GM18502 (cell line): ENCODE measurements around the gene MUS81.
"Not testable (repeated sequence)": the region's sequence is repeated elsewhere in the genome, so short reads cannot be mapped to it uniquely, and the experiment has no call there.

Experiments used
- ATAC-seq: cut with Tn5 transposase; IDR thresholded peaks from one replicate; pipeline ENCODE4 v1.9.1; 2021; ENCODE audit warnings: mild to moderate bottlenecking; ENCODE audit not compliant: unreplicated experiment, poor library complexity

The MUS81 gene

DNA sequence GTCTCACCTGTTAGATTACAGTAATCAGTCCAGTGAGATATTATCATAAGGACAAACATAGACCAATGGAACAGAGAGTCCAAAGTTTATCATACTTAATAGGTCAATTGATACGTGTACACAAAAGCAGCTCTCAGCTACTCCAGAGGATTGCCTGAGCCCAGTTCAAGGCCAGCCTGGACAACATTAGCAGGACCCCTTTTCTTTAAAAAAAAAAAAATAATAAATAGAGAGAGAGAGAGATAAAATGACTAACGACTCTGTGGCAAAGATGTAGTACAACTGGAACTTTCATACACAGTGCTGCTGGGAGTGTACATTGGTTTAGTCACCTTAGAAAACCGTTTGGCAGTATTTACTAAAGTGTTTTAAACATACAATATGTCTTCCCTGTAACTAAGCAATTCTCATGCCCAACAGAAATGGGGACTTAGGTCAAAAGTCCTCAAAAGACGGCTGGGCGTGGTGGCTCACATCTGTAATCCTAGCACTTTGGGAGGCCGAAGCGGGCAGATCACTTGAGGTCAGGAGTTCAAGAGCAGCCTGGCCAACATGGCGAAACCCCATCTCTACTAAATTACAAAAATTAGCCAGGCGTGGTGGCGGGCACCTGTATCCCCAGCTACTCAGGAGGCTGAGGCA is 15.9 kb upstream of the MUS81 start:
- ATAC-seq, result no peak

DNA sequence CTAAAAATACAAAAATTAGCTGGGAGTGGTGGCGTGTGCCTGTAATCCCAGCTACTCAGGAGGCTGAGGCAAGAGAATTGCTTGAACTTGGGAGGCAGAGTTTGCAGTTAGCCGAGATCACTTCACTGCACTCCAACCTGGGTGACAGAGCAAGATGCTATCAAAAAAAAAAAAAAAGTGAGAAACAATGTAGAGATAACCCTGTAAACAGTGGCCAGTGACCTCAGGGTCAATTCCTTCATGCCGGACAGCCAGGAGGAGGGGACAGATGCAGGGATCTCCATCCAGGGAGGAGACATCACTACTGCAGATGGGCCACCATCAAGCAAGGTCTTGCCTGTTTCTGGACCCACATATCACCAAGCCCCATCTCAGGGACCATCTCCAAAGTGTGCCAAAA is 12.5 kb upstream of the MUS81 start:
- ATAC-seq, result no peak

DNA sequence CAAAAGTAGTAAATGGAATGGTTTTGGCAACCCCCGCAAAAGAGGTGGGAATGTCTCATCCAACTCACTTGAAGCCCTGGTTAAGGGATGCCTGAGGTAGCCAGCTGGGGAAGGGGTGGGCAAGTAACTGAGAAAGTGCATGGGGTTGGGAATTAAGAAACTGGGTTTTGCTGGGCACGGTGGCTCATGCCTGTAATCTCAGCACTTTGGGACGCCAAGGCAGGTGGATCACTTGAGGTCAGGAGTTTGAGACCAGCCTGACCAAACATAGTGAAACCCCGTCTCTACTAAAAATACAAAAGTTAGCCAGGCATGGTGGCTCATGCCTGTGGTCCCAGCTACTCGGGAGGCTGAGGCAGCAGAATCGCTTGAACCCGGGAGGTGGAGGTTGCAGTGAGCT is 11.5 kb upstream of the MUS81 start:
- ATAC-seq, result not testable (repeated sequence)

DNA sequence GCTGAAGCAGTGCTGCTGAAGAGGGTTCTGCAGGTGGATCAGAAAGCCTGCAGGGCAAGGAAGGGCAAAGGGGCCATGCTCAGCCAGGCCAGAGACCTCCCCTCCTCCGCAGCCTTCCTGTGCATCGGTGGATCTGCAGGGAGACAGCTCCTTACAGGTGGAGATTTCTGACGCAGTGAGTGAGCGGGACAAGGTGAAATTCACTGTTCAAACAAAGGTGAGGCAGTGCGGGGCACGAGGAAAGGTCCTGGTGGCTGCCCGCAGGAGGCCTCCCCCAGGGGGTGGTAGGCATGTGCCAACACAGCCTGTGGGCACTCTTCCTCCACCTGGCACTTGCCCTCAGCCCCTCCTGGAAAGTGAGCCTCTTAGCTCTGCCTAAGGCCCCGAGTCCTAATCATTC is 10.9 kb upstream of the MUS81 start:
- ATAC-seq, result no peak

DNA sequence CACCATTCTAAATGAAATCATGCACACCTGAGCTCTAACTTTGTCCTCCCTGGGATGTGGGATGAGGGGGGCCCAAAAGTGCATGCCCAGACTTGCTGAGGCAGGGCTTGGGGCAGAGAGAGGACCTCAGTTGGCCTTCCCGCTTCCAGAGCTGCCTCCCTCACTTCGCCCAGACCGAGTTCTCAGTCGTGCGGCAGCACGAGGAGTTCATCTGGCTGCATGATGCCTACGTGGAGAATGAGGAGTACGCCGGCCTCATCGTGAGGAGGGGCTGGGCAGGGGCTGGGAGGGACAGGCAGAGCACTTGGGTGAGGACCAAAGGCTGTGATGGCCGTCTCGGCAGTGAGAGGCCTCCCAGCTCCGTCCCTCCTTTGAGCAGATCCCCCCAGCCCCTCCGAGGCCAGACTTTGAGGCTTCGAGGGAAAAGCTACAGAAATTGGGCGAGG is 10.4 kb upstream of the MUS81 start:
- ATAC-seq, result no peak

DNA sequence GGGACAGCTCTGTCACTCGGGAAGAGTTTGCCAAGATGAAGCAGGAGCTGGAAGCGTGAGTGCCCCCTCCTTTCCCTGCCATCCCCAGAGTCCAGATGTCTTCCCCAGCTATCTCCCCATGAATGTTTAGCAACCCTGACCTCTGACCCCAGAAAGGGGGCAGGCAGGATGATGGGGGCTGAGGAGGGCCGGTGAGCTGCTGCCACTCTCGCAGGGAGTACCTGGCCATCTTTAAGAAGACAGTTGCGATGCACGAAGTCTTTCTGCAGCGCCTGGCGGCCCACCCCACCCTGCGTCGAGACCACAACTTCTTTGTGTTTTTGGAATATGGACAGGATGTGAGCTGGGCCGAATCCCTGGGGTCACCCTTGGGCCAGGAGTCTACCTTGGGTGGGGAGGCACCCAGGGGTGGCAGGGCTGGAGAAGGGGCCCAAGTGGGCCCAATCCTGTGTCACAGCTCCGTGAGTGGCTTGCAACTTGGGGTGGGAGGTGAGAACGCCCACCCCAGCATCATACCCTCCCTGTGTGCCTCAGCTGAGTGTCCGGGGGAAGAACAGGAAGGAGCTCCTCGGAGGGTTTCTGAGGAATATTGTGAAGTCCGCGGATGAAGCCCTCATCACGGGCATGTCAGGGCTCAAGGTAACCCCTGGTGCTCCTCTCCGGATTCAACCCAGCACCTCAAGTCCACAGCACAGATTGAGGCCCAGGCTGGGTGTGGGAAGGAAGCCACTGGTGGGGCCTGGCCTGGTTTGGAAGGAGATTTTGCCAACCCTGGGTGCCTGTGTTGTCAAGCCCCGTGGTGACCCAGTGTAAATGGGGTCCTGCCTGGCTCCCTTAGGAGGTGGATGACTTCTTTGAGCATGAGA is 9.8 kb upstream of the MUS81 start:
- no peak for ATAC-seq

DNA sequence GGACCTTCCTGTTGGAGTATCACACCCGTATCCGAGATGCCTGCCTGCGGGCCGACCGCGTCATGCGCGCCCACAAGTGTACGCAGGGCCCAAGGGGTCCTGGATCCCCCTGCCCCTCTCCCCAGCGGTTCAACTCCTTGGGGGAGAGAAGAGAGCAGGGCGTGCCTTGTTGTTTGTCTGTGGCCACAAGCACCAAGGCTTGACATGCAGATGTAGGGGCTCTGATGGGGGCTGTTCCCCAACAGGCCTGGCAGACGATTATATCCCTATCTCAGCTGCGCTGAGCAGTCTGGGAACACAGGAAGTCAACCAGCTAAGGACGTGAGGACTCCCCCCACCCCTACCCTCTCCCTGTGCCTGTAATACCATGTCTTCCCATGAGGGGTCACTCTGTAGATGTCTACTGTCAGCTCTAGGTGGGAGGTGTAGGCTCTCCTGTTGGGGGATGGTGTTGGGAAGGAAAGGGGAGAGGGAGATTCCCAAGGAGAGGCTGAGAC is 9.1 kb upstream of the MUS81 start:
- no peak for ATAC-seq

DNA sequence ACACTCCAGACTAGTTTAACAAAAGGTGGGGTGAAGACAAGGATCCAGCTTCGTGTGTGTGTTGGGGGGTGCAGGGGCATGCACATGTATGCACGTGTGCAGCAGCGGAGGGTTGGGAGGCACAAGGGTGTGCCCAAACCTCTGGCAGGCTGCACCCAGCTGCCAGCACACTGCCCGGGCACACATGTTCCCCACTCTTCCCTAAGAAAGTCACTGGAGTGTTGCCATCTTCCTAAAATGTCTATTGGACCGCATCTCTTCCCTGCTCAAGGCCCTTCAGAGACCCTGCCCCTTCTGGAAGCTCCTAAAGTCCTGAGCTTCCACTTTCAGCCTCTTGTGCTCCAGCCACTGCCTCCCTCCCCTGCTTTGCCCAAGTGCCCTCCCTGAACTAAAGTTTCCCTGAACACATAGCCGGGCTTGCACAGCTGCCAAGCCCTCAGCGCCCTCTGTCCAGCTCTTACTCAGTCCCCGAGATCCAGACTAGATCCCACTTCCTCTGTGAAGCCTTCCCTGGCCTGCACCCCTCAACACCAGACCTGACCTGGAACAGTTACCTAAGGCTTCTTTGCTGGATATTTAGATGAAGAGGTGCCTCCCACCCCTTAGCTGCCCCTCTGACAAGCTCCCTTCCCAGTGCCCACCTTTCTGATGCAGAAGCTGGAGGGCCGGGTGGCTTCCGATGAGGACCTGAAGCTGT is 8.3 kb upstream of the MUS81 start:
- no peak for ATAC-seq

DNA sequence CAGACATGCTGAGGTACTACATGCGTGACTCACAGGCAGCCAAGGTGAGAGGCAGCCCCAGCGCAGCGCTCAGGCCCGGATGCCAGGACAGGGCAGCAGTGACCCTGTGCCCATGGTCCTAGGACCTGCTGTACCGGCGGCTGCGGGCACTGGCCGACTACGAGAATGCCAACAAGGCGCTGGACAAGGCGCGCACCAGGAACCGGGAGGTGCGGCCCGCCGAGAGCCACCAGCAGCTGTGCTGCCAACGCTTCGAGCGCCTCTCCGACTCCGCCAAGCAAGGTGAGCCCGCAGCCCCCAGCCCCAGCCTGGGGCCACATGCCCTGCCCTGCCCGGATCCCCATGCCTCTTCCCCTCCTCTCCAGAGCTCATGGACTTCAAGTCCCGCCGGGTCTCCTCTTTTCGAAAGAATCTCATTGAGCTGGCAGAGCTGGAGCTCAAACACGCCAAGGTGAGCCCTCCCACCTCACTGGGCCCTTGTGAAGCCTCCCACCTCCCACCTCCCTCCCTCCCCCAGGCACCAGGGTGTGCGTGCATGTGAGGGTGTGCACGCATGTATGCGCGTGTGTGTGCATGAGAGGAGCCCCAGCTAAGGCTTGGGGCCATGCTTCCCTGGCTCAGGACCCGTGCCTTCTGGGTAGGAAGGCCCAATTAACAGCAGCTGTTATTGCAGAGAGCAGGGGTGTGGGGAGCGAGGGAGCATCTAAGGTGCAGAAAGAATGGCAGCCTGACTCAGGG is 7.6 kb upstream of the MUS81 start:
- no peak for ATAC-seq

DNA sequence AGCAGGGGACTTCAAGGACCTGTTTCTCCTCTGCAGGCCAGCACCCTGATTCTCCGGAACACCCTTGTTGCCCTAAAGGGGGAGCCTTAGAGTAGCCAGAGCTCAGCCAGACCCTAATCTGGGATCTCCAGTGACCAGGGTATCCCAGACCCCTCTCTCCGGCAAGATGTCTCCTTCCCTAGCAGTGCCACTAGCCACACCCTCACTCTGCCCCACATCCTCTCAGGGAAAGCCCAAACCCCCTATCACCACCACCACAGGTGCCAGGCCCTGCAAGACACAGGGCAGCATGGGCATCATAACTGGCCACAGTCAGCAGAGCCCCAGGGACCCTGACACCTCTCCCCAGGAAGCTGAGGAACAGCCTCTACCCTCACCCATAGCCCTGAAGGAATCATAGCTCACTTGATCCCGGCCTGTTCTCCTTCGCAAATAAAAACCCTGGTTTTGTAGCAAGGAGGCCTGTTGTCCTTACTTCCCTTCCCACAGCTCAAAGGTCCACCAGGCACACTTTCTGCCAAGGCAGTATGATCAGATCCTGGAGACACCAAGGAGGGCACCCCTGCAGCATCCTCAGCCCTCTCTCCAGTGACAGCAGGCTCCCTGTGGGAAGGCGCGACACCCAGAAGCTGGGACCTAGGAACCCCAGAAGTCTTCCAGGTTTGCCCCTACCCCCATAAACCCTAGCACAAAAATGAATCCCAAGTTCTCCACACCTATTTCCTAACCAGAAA is 6.8 kb upstream of the MUS81 start:
- no peak for ATAC-seq

DNA sequence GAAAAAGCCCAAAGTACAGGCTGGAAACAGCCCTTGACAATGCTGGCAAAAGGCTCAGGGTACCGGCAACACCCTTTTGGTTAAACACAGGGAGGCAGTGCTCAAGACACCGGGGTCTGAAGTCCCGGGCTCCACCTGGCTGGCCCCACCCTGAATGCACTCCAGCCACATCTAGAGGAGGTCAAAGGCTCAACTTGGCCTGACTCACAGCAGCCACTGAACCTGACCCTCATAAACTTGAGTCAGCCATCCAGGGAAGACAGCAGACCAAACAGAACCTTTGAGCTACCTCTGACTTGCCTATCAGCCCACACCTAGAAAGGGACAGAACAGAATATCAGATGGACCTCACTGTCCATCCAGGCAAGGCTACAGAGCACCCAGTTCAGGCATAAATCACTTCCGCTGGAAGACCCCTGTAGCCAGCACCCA is 6.1 kb upstream of the MUS81 start:
- ATAC-seq, result no peak

DNA sequence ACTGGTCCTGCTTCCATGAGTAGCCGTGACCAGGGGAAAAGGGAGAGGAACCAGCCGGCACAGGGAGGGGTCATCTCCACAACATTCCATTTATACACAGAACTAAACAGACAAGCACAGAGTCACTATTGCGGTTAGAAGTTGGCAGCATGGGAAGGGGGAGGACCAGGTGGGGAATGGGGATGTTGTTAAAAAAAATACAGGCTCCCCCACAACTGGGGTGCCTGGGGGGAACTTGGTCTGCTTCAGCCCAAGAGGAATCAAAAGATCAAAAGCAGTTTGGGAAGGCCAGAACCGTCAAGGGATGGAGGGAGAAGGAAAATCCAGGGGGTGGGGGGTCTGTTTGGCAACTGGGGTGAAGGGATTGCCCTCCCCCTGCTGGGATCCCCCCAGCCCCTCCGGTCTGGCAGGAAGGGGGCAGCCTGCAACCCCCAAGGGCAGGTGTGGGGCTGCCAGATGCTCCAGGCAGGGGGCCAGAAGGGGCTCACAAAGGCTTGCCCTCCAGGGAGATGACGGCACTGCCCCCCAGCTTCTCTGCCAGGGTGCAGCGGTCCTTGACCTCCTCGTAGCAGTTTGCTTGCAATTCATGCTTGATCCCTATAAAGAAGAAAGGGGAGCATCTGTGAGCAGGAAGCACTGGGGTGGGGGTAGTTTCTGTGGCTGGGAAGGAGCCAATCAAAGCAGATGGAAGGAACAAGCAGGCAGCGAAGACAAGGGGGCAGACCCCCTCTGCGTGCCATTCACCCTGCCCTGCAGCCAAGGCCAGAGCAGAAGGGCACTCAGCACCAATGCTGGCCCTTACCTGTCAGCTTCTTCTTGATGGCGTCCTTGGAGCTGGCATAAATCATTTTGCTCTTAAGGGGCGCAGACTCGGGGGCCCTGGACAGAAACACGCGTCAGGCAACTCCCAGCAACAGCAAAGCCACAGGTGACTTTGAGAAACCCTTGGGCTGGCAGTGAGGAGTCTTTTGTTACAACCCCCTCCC is 5.1 kb upstream of the MUS81 start:
- ATAC-seq, result no peak

DNA sequence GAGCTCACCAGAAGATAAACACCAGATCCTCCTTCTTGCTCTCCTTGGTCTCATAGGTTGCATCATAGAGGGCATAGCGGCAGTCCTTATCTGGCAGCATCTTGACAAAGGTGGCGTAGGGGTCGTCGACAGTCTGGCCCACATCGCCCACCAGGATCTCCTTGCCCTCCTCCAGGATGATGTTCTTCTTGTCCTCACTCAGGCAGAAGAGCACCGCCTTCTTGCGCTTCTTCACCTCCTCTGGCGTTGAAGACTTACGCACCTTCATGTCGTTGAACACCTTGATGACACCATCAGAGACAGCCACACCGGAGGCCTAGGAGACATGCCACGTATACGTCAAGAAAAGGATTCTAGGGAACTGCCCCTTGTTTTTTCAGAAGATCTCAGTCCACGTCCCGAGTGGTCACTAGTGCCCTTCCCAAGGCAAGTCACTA is 4.3 kb upstream of the MUS81 start:
- ATAC-seq, result no peak

DNA sequence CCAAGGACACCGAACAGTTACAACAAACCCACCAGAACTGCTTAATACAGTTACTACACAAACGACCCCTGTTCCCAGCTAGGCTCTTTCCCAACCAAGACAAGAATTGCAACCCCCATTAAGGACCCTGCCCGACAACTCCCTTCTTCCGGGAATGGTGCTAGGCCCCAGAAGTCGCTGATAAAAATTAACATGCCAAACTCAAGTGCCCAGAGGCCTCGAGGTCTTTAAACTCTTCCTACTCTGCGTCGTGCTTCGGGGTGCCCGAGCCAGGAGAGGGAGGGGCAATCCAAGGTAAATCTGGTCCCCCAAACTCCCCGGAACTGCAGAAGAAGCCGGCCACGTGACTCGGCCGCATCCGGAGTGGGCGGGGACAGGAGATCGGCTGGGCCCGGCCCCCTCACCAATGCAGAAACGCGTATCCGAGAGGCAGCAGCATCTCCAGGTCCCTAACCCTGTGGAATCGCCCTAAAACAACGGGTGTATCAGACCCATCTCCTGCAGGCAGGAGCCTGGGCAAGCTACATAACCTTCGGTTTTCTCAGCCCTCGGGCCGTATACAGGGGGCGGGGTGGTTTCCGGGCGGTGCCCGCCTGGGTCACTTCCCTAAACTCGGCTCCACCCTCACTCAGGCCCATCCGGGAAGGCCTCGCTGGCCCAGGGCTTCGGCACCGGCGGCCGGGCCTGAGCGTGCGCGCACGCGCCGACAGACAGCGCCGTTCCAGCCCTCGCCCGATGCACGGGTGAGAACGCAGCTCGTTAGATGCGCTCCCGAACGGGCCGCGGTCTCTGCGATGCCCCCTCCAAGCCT is 3.3 kb upstream of the MUS81 start:
- ATAC-seq, result peak; percentile 21

DNA sequence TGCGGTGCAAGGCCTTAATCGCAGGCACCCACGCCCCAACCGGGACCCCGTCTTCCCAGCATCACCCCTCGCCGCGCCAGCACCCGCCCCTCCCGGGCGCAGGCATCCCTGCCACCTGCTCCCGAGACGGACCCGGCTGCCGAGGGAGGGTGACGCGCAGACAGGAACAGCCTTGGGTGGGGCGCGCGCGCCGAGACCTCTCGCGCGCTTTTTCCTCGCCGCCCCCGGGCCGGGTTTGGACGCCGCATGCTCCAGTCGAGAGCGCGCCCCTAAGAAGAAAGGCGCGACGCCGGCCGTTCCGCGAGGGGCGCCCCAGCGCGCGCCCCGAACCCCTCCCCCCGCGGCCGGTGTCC is 2.8 kb upstream of the MUS81 start:
- ATAC-seq, result peak; percentile 1

DNA sequence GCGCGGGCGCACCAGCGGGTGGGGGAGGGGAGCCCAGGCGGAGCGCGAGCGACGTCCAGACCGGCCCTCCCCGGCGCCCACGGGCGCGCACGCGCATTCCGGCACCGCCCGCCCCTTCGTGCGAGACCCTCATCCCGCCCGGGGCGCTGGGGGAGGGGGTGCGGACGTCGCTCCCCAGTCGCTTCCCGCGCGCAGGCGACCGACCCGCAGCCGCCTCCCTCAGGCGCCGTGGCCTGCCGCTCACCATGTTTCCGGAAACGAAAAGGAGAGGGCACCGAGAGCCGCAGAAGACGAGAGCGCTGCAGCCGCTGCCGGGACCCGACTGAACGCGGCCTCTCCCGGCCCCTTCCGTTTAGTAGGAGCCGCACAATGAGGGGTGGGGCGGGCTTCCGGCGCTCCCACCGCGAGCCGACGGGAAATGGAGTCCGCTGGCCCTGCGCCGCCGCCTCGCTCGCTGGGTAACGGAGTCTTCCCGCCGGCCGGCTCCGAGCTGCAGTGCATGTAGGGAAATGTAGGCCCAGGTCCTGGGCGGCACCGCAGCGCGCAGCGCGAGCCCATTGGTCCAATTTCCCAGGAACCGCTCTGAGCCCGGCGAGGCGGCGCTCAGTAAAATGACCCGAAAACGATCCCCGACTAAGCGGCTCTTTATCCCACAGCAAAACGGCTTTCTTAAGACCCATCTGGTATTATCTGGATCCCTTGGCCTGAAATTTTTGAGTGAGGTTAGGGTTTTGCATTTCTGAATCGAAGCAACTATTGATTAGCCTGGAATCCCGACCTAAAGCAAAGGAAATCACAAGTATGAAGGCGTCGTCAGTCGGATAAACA is 2.2 kb upstream of the MUS81 start, which contains the start of gene CFL1:
Gene CFL1, minus strand, starts transcription at position 328 of the 828 bp plus-strand sequence. Its CDS starts 81 bp downstream, at position 247.
- peak; percentile 52 for ATAC-seq

DNA sequence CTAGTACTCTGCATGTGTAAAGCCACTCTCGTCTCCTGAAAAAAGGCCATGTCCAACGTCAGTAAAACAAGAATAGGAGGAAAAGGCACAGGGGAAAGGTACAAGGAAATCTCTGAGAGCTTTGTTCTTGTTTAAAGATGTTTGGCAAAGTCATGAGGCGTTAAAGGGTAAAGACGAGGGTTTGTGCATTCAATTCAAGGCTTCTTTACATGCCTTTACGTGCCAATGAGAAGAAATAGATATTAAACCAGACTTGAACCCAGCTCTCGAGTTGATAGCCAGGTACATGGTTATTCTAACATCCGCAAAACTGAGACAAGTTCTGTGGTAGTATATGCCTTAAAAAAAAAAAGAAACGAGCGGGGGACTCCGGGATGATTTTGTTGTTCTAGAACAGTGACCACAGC is 1.5 kb upstream of the MUS81 start:
- ATAC-seq, result no peak
